Gastroesophageal sphincter (tissue), 4 donors: ENCODE measurements around the gene PSMF1. TPM values are rescaled to one million over a fixed set of nuclear protein-coding genes. Genes with fewer than 3 reads are reported as not detected.

Experiments
- ATAC-seq: fragments of 150-250 bp; one replicate; pipeline ENCODE4 v1.9.1; 2016; ENCODE audit warnings: mild to moderate bottlenecking, moderate library complexity
- H3K27ac ChIP-seq, 4 donors: fragments of 200-600 bp; sonication (generic) in 3 of 4; 1 replicate in 3 of 4; 2 replicates in 1 of 4; pipeline ENCODE4 v1.5.1; 2016 to 2019
- H3K27me3 ChIP-seq: fragments of 200-600 bp; sonication (generic); one replicate; pipeline ENCODE4 v1.5.1; 2019
- H3K36me3 ChIP-seq, 2 donors: fragments of 200-600 bp; sonication (generic); one replicate each; pipeline ENCODE4 v1.5.1; 2019; ENCODE audit warnings: control low read depth in 1 of 2
- H3K4me1 ChIP-seq, 3 donors: fragments of 200-600 bp; sonication (generic); 1 replicate in 2 of 3; 2 replicates in 1 of 3; pipeline ENCODE4 v1.5.1; 2016 to 2019; ENCODE audit warnings: control low read depth in 2 of 3
- H3K4me3 ChIP-seq, 2 donors: fragments of 200-600 bp; sonication (generic); one replicate each; pipeline ENCODE4 v1.5.1; 2019; ENCODE audit warnings: mild to moderate bottlenecking in 1 of 2, moderate library complexity in 1 of 2
- H3K9me3 ChIP-seq, 3 donors: fragments of 200-600 bp; sonication (generic); one replicate each; pipeline ENCODE4 v1.5.1; 2017 to 2019; ENCODE audit warnings: control low read depth in 2 of 3
- EP300 ChIP-seq: sonication (generic); formaldehyde crosslinking; IDR thresholded peaks from one replicate; pipeline ENCODE4 v1.6.1; 2017; ENCODE audit warnings: antibody characterized with exemption, mild to moderate bottlenecking
- POLR2A ChIP-seq, 2 donors: fragments of 450-650 bp; IDR thresholded peaks; one replicate each; pipeline ENCODE4 v1.6.1; 2017; ENCODE audit warnings: antibody characterized with exemption in 2 of 2, mild to moderate bottlenecking in 2 of 2, moderate library complexity in 1 of 2
- POLR2AphosphoS5 ChIP-seq: sonication (generic); formaldehyde crosslinking; IDR thresholded peaks from one replicate; pipeline ENCODE4 v1.6.1; 2017; ENCODE audit warnings: antibody characterized with exemption
- WGBS, 2 donors: methylation state at CpG; one replicate each; pipeline ENCODE4 v1.1.5; 2018; ENCODE audit warnings: low coverage in 1 of 2; 5-methylcytosine and 5-hydroxymethylcytosine counted together
- total RNA-seq, 4 donors: library from RNA; depleted of rRNA; stranded (reverse); fragments of >200 nt; gene quantifications; one replicate each; pipeline ENCODE4 v1.1.0, GENCODE V29; 2016
- TF ChIP-seq, protein P1 (sequence below), 4 experiments: fragments of 200-600 bp in 2 of 4; fragments of 450-650 bp in 2 of 4; sonication (generic) in 1 of 4; IDR thresholded peaks; one replicate each; pipeline ENCODE4 v1.5.1; 2017 to 2019; ENCODE audit warnings: antibody characterized with exemption in 4 of 4, mild to moderate bottlenecking in 2 of 4, moderate library complexity in 2 of 4

The PSMF1 gene
- total RNA-seq, 4 donors from 2014 or later, result 99.6 to 118 (median 116) TPM

DNA sequence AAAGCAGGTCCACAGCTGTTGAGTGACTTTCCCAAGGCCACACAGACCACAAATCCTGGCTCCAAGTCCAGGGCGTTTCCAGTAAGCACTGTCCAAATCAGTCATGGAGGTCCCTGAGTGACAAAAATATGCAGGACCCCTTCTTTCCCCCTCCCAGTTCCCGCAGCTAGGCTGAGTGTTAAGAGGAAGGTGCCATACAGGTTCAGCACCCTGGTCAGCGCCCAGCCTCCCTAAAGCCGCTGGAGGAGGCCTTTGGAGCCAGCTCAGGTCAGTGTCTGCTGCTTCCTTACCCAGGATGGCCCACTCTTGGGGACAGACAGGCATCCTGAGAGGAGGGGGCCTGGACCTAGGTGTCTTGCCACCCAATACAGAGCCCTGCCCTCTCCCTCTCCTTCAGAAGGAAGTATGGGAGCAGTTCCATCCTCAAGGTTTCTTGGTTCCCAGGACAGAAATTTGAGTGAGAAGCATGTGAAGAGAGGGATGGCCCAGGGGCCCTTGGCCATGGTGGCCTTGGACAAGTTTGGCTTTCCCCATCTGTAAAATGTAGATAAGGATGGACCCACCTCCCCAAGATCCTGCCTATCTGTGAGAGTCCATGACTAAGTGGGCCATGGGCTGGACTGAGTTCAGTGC, 53.2 kb downstream of the PSMF1 start:
- Histone ChIP-seq H3K4me3 (no peak overlapping the region), H3K9me3 (no peaks in the 10 kb centered on the region), H3K36me3 (peaks cover 3 to 100% of the 10 kb centered on the region in 2 donors), H3K27me3 (no peaks in the 10 kb centered on the region), H3K4me1 (no peaks in the 10 kb centered on the region), H3K27ac (no peak overlapping the region)
- no CpG with 5 or more reads among the region's 4 CpGs for WGBS, 2 donors
- TF ChIP-seq, protein P1, sequence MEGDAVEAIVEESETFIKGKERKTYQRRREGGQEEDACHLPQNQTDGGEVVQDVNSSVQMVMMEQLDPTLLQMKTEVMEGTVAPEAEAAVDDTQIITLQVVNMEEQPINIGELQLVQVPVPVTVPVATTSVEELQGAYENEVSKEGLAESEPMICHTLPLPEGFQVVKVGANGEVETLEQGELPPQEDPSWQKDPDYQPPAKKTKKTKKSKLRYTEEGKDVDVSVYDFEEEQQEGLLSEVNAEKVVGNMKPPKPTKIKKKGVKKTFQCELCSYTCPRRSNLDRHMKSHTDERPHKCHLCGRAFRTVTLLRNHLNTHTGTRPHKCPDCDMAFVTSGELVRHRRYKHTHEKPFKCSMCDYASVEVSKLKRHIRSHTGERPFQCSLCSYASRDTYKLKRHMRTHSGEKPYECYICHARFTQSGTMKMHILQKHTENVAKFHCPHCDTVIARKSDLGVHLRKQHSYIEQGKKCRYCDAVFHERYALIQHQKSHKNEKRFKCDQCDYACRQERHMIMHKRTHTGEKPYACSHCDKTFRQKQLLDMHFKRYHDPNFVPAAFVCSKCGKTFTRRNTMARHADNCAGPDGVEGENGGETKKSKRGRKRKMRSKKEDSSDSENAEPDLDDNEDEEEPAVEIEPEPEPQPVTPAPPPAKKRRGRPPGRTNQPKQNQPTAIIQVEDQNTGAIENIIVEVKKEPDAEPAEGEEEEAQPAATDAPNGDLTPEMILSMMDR (IDR thresholded peaks at IDR 0.05), result no peak
- TF ChIP-seq POLR2AphosphoS5 (no peak), POLR2A (IDR thresholded peaks at IDR 0.05) (no peak), EP300 (no peak)
- no peak for ATAC-seq

DNA sequence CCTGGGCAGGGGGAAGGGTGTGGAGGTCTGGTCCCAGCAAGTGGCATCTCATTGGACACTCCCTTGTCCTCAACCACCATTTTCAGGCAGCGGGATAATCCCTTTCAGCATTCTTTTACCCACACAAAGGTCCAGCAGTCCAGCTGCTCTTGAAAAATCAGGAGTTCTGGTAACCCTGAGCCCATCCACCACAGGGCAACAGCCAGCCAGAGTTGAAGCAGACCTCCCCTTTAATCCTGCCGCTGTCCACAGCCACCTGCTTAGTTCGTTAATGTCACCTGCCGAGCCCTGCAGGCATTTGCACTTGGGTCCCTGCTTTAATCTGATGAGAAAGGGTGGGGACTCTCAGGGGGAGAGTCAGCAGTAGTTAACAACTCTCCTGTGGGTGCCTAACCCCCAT, 55.3 kb downstream of the PSMF1 start:
- H3K9me3 ChIP-seq, result no peaks in the 10 kb centered on the region
- H3K27ac ChIP-seq, result no peak overlapping the region
- H3K27me3 ChIP-seq, result no peaks in the 10 kb centered on the region
- WGBS, 2 donors, result 83 to 100% methylated on average over 1 of the region's 4 CpGs
- H3K4me1 ChIP-seq, result no peaks in the 10 kb centered on the region
- peaks cover 3 to 99% of the 10 kb centered on the region in 2 donors for H3K36me3 ChIP-seq
- ATAC-seq, result no peak
- H3K4me3 ChIP-seq, result no peak overlapping the region
- TF ChIP-seq, protein P1 (IDR thresholded peaks at IDR 0.05), result no peak
- TF ChIP-seq EP300 (no peak), POLR2A (IDR thresholded peaks at IDR 0.05) (no peak), POLR2AphosphoS5 (no peak)

- no peak for ATAC-seq
- Histone ChIP-seq H3K9me3 (no peaks in the 10 kb centered on the region), H3K36me3 (peaks cover 3 to 88% of the 10 kb centered on the region in 2 donors), H3K4me1 (no peaks in the 10 kb centered on the region), H3K27me3 (no peaks in the 10 kb centered on the region), H3K4me3 (no peak overlapping the region), H3K27ac (no peak overlapping the region)
- TF ChIP-seq EP300 (no peak), POLR2A (IDR thresholded peaks at IDR 0.05) (no peak), POLR2AphosphoS5 (no peak)
- TF ChIP-seq, protein P1 (IDR thresholded peaks at IDR 0.05), result no peak
- WGBS, 2 donors, result 80 to 100% methylated on average over 4 to 5 of the region's 8 CpGs
Measured at GRCh38 chr20:1174787-1175186, 56.4 kb downstream of the PSMF1 start.

DNA sequence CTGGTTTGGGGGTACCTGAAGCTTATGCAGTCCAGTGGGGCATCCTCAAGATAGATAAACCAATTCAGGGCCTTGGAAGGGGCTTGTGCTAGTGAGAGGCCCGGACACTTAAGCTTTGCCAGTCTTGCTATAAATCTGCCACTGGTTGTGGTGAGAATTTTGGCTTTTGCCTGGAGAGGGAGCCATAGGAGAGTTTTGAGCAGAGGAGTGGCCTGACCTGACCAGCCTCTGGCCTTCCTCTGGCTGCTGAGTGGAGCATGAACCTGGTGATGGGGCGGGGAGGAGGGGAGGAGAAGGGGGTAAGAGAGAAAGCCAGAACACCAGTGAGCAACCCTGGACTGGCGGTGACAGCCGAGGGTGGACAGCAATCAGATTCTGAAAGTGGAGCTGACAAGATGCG, 59.3 kb downstream of the PSMF1 start:
- H3K27me3 ChIP-seq, result no peaks in the 10 kb centered on the region
- peaks cover 0 to 66% of the 10 kb centered on the region in 2 donors for H3K36me3 ChIP-seq
- no peaks in the 10 kb centered on the region for H3K4me1 ChIP-seq
- no peak overlapping the region for H3K4me3 ChIP-seq
- ATAC-seq, result no peak
- WGBS, 2 donors, result 81 to 93% methylated on average over 3 of the region's 5 CpGs
- TF ChIP-seq POLR2A (IDR thresholded peaks at IDR 0.05), result no peak
- no peak for TF ChIP-seq EP300
- no peak for TF ChIP-seq POLR2AphosphoS5
- TF ChIP-seq, protein P1 (IDR thresholded peaks at IDR 0.05), result no peak
- H3K9me3 ChIP-seq, result no peaks in the 10 kb centered on the region
- H3K27ac ChIP-seq, result no peak overlapping the region

- Histone ChIP-seq H3K4me3 (no peak overlapping the region), H3K9me3 (no peaks in the 10 kb centered on the region), H3K27me3 (no peaks in the 10 kb centered on the region), H3K27ac (no peak overlapping the region), H3K36me3 (peaks cover 0 to 62% of the 10 kb centered on the region in 2 donors), H3K4me1 (no peaks in the 10 kb centered on the region)
- WGBS, 2 donors, result 86 to 95% methylated on average over 1 to 3 of the region's 3 CpGs
- TF ChIP-seq, protein P1 (IDR thresholded peaks at IDR 0.05), result no peak
- no peak for TF ChIP-seq POLR2AphosphoS5
- no peak for TF ChIP-seq EP300
- TF ChIP-seq POLR2A (IDR thresholded peaks at IDR 0.05), result no peak
- no peak for ATAC-seq
Measured at GRCh38 chr20:1178103-1178502, 59.7 kb downstream of the PSMF1 start.
